NCI-H1436 (cell line): ENCODE data around the gene GABRB1.
"Not testable (repeated sequence)": the region's sequence is repeated elsewhere in the genome, so short reads cannot be mapped to it uniquely, and the experiment has no call there.

ENCODE experiments used
- DNase-seq: peaks from one replicate; lab custom pipeline; 2025; lab: John Stamatoyannopoulos, UW

Gene GABRB1

GRCh38 chr4:47309165-47309564 is 277.8 kb downstream of the GABRB1 start:
- DNase-seq = no peak

- no peak for DNase-seq
Observed at GRCh38 chr4:47312170-47312569, 280.8 kb downstream of the GABRB1 start.

- no peak for DNase-seq
Observed at GRCh38 chr4:47313384-47313783, 282.0 kb downstream of the GABRB1 start.

GRCh38 chr4:47315346-47315745 is 284.0 kb downstream of the GABRB1 start:
- DNase-seq = no peak

GRCh38 chr4:47326025-47326424 is 294.7 kb downstream of the GABRB1 start:
- no peak for DNase-seq

GRCh38 chr4:47330866-47331265 is 299.5 kb downstream of the GABRB1 start:
- DNase-seq = no peak

- no peak for DNase-seq
Observed at GRCh38 chr4:47334652-47335051, 303.3 kb downstream of the GABRB1 start.

- no peak for DNase-seq
Observed at GRCh38 chr4:47337893-47338292, 306.5 kb downstream of the GABRB1 start.

- no peak for DNase-seq
Observed at GRCh38 chr4:47340914-47341313, 309.5 kb downstream of the GABRB1 start.

GRCh38 chr4:47342796-47343195 is 311.4 kb downstream of the GABRB1 start:
- DNase-seq = no peak

- DNase-seq = no peak
Observed at GRCh38 chr4:47349326-47349725, 318.0 kb downstream of the GABRB1 start.

GRCh38 chr4:47355568-47355967 is 324.2 kb downstream of the GABRB1 start:
- no peak for DNase-seq

- no peak for DNase-seq
Observed at GRCh38 chr4:47359891-47360290, 328.5 kb downstream of the GABRB1 start.

- no peak for DNase-seq
Observed at GRCh38 chr4:47367761-47368160, 336.4 kb downstream of the GABRB1 start.

GRCh38 chr4:47368211-47368610 is 336.8 kb downstream of the GABRB1 start:
- DNase-seq = no peak

- DNase-seq = no peak
Observed at GRCh38 chr4:47372561-47372960, 341.2 kb downstream of the GABRB1 start.

- DNase-seq = no peak
Observed at GRCh38 chr4:47373174-47373573, 341.8 kb downstream of the GABRB1 start.

GRCh38 chr4:47373709-47374108 is 342.3 kb downstream of the GABRB1 start:
- no peak for DNase-seq

- DNase-seq = no peak
Observed at GRCh38 chr4:47374477-47374876, 343.1 kb downstream of the GABRB1 start.

- not testable (repeated sequence) for DNase-seq
Observed at GRCh38 chr4:47378021-47378530, 346.7 kb downstream of the GABRB1 start.

GRCh38 chr4:47381172-47381571 is 349.8 kb downstream of the GABRB1 start:
- DNase-seq = no peak

- no peak for DNase-seq
Observed at GRCh38 chr4:47382846-47383360, 351.5 kb downstream of the GABRB1 start.

GRCh38 chr4:47383829-47384427 is 352.6 kb downstream of the GABRB1 start:
- DNase-seq = peak; percentile 18

GRCh38 chr4:47386146-47386545 is 354.8 kb downstream of the GABRB1 start:
- no peak for DNase-seq
